GM12878 (cell line): Measurements from ENCODE around the gene ZMIZ1.

Experiments used
- CBFB ChIP-seq: IDR thresholded peaks from 2 replicates; pipeline ENCODE4 v1.6.1; 2016; ENCODE audit warnings: antibody characterized with exemption, low read depth
- CTCF ChIP-seq, 3 experiments: IDR thresholded peaks in 2 of 3; conservative IDR thresholded peaks in 1 of 3; 2 replicates each; pipeline ENCODE4 v1.5.1; 2011; ENCODE audit warnings: low read depth in 3 of 3, low read length in 3 of 3, mild to moderate bottlenecking in 3 of 3, control low read depth in 2 of 3, moderate library complexity in 2 of 3, inconsistent platforms in 1 of 3, mixed read lengths in 1 of 3; ENCODE audit not compliant: control insufficient read depth in 2 of 3, insufficient read depth in 1 of 3; ENCODE audit errors: extremely low read depth in 1 of 3
- GATAD2B ChIP-seq: fragments of 450-650 bp; conservative IDR thresholded peaks from 2 replicates; pipeline ENCODE4 v1.6.1; 2017; ENCODE audit warnings: low read depth, mild to moderate bottlenecking, moderate library complexity
- KAT2A ChIP-seq: conservative IDR thresholded peaks from 2 replicates; pipeline ENCODE4 v1.6.1; 2011; ENCODE audit warnings: low read depth, low read length; ENCODE audit not compliant: control insufficient read depth
- MEF2A ChIP-seq: IDR thresholded peaks from 2 replicates; pipeline ENCODE4 v1.6.1; 2011; ENCODE audit warnings: low read depth, mild to moderate bottlenecking, low read length, moderate library complexity; ENCODE audit not compliant: insufficient read depth
- POLR2A ChIP-seq: IDR thresholded peaks from 2 replicates; pipeline ENCODE4 v1.6.1; 2011; ENCODE audit warnings: low read depth, mild to moderate bottlenecking, low read length
- SIN3A ChIP-seq: IDR thresholded peaks from 2 replicates; pipeline ENCODE4 v1.6.1; 2012; ENCODE audit warnings: low read depth, low read length, improper control_type of control experiment
- SP1 ChIP-seq: IDR thresholded peaks from one replicate; pipeline ENCODE4 v1.6.1; 2011; ENCODE audit warnings: low read depth, low read length
- TAF1 ChIP-seq: IDR thresholded peaks from 2 replicates; pipeline ENCODE4 v1.6.1; 2011; ENCODE audit warnings: mild to moderate bottlenecking, low read depth, low read length, borderline replicate concordance
- TCF3 ChIP-seq: IDR thresholded peaks from 2 replicates; pipeline ENCODE4 v1.6.1; 2012; ENCODE audit warnings: low read depth, mild to moderate bottlenecking, low read length, borderline replicate concordance; ENCODE audit not compliant: insufficient read depth
- USF1 ChIP-seq: IDR thresholded peaks from 2 replicates; pipeline ENCODE4 v1.6.1; 2011; ENCODE audit warnings: borderline replicate concordance, low read depth, mild to moderate bottlenecking, moderate library complexity, mixed read lengths, low read length; ENCODE audit not compliant: insufficient read depth; ENCODE audit errors: extremely low read length
- USF2 ChIP-seq: IDR thresholded peaks from 2 replicates; pipeline ENCODE4 v1.6.1; 2011; ENCODE audit warnings: low read depth, low read length, improper control_type of control experiment, borderline replicate concordance

GRCh38 chr10:79275431-79275851 lies 206.7 kb downstream of the ZMIZ1 start:
- TF ChIP-seq GATAD2B (no peak), TCF3 (no peak), USF1 (no peak), CTCF (IDR thresholded peaks at IDR 0.05 in 2 of 3, conservative IDR thresholded peaks at IDR 0.05 in 1 of 3; ENCODE audit: control insufficient read depth in 2 of 3, extremely low read depth in 1 of 3, insufficient read depth in 1 of 3, low read depth in 3 of 3, low read length in 3 of 3) (no peak), POLR2A (no peak), SP1 (no peak), CBFB (no peak), SIN3A (no peak), TAF1 (no peak), USF2 (no peak), MEF2A (no peak), KAT2A (no peak)
